GM18507 (cell line): ENCODE data around the gene ARHGEF12.

Experiments used
- DNase-seq: peaks from one replicate; pipeline ENCODE4 v3.0.0; 2011; ENCODE audit warnings: low read depth; ENCODE audit not compliant: insufficient read length; ENCODE audit errors: extremely low spot score
- FAIRE-seq: peaks from 2 replicates; lab custom pipeline; 2011; peaks lifted over from hg19 to GRCh38; lab: Jason Lieb, UNC

Gene ARHGEF12

DNA sequence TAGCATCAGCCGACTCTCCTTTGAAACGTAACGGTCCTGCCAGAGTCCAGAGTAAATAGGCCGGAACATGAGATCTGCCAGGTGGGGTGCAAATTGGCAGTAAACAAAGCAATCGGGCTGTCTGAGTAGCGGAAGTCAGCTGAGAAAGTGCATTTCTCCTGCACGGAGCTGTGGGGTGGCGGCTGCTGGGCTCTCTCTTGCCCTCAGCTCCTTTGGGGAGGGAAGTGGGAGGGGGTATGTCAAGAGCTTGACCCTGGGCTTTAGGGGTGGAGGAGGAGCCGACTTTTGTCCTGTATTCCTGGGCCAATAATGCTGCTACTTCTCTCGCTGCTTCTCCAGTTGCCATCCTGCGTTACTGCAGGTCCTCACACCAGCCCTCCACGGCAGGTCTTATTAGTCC, 187.0 kb downstream of the ARHGEF12 start:
- DNase-seq: no peak

DNA sequence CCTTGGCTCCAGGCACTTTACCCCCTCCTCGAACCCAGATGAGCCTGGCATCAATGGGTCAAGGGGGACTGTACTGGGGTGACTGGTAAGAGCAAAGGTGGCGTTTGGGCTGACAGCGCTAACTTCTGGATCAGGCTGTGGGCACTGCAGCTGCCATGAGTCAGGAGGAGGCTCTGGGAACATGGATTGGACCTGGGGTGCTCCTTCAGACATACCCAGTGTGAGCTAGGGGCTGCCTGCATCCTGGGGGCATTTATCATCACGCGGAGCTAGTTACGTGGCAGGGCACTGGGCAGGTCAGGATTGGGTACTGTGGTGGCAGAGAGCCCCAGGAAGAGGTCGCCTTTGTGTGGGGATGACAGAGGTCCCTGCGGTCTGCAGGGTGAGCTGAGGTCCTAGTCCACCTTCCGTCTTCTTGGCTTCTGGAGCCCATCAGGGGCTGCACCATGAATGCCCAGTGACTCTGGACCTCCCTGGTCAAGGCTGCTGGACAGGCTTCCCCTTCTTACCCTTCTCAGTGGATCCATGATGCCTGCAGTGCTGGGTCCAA, 188.4 kb downstream of the ARHGEF12 start:
- no peak for FAIRE-seq
- DNase-seq: no peak

More for the DNA sequence above, 187.0 kb downstream of the ARHGEF12 start:
- FAIRE-seq: no peak

DNA sequence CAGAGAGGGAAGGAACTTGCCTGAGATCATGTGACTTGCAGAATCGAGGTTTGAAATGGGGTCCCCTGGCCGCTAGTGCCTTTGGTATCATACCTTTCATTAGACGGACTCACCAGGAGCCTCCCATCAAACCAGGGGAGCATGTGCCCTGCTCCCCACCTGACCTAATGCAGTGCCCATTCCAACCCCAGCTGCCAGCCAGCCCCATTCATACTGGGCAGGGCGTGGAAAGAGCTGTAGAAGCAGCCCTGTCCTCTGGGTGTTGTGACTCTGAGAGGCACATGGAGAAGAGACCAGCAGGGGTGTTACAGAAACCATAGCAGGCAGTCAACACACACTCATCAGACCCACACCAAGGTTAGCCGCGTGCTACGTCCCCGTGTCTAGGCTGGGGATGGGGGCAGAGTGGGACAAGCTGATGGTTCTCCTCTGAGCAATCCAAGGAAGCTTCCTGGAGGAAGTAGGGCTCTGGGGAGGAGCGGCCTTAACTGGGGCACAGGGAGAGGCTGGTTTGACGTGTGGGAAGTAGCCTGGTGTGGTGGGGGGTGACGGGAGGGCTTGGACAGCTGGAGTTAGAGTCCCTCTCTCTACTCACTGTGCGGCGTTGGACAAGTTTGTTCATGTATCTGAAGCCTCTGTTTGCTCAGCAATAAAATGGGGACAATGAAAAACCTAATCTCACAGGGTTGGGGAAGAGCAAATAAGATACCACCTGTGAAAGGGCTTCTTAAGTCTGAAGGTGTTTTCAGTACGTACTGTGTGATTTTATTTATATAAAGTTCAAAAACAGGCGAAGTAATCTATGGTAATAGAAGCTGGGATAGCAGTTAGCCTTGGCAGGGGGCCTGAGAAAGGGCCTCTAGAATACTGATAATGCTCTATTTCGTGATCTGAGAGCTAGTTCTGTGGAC, 189.3 kb downstream of the ARHGEF12 start:
- DNase-seq (no peak), FAIRE-seq (no peak)

DNA sequence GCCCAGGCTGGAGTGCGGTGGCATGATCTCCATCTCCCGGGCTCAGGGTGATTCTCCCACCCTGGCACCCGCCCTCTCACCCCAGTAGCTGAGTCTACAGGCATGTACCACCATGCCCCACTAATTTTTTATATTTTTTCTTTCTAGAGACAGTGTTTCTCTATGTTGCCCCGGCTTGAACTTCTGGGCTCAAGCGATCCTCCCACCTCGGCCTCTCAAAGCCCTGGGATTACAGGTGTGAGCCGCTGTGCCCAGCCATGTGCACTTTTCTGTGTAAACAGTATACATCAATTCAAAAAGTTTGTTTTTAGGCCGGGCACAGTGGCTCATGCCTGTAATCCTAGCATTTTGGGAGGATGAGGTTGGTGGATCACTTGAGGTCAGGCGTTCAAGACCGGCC, 190.0 kb downstream of the ARHGEF12 start:
- DNase-seq: no peak

DNA sequence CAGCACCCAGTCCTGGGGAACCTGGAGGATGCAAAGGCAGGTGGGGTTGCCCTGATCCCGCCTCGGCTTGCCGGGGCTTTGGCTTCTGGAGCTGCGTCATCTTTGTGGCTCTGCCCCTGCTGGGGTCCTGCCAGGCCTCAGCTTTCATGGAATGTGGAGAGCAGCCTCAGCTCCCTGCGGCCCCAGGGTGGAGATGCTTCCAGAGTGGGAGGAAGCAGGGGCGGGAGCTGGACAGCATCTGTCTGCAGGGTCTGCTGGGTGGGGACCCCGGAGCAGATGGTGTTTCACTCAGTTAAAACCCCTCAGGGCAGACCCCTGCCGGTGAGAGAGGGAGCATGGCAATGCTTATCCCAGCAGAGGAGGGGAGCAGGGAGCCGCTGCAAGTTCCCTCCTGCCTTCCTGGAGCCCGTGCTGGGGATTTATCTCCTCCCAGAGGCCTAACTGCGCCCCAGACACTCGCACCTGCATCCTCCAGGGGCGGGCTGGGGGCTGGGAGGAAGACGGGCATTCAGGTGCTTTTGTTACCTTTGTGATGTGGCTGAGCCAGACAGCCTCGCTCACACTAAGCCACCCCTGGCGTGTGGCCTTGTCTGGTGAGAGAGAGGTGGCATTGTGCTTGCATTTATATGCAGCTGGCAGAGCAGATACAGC, 191.0 kb downstream of the ARHGEF12 start:
- DNase-seq (no peak), FAIRE-seq (no peak)

More for the DNA sequence above, 190.0 kb downstream of the ARHGEF12 start:
- no peak for FAIRE-seq

DNA sequence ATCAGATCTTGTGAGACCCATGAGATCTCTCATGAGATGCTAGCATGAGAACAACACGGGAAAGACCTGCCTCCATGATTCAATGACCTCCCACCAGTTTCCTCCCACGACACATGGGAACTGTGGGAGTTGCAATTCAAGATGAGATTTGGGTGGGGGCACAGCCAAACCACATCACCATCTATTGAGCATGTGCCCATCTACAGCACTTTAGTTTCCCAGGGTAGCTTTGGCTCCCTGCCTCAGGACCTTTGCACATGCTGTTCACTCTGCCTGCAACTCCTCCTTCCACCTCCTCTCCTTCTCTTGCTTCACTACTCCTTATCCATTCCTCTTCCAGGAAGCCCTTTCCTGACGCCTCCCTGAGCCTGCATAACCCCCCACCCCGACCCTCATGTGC, 192.5 kb downstream of the ARHGEF12 start:
- FAIRE-seq: no peak
- DNase-seq: no peak

DNA sequence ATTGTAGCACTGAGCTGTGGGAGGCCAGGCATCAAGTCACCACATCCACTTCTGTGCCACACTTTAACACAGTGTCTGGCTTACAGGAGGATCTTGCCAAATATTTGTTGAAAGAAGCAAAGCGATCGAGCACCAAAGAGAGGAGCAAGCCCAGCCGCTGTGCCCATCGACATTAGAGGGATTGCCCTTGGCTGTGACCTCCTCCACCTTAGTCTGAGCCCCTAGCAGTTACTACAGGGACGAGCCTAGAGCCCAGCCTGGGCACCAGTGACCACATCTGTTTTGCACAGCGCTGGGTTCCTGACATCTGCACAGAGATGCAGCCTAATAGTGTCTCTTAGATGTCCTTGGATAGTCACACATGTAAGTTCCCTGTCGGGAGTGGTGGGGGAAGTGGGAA, 193.0 kb downstream of the ARHGEF12 start:
- FAIRE-seq (no peak), DNase-seq (no peak)

DNA sequence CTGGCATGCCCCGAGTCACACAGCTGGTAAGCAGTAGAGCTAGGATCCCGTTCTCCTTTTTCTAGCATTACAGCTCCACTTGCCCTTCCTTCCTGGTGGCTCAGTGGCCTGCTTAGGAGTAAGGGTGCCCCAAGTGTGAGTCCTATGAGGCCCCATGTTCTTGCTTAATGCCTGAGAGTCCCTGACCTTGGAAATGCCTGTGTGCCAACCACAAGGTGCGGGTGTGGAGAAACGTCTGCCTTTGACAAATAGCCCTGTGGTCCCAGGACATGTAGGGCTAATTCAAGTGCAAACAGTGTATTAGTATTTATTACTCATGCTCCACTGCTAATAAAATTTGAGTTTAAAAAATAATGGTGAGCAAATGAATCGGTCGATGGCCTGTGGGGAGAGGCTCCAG, 193.7 kb downstream of the ARHGEF12 start:
- no peak for FAIRE-seq
- no peak for DNase-seq

DNA sequence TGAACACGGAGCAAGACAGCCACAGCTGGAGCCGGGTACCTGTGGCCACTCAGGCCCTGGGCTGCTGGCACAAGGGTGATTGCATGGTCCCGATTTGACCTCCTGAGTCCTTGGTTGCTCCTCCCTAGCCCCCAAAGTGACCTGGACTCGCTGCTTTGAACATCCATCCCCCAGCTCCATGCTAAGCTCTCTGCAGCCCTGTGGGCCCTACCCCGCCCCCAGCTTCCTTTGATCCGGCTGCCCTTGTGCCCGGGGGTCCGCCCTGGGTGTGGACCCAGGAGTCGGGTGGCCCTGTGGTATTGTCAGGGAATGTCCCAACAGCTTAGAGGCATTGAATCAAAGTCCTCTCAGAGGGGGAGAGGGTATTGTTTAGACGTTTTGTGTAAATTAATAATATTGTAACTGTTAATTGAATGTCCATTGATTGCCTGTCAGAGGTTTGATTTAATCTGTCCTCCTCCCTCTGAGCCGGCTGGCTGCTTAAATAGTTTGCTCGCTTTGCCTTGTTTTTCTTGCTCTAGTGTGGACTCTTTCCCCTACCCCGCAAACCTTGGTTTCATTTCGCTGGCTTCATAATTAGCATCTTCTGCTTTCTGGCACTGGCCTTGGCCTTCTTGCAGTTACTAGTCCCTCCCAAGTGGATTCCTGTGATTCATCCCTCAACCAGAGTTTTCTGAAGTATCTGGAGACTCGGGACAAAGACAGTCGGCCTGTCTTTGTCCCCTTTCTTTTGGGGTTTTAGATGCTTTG, 196.0 kb downstream of the ARHGEF12 start:
- DNase-seq (no peak), FAIRE-seq (no peak)

DNA sequence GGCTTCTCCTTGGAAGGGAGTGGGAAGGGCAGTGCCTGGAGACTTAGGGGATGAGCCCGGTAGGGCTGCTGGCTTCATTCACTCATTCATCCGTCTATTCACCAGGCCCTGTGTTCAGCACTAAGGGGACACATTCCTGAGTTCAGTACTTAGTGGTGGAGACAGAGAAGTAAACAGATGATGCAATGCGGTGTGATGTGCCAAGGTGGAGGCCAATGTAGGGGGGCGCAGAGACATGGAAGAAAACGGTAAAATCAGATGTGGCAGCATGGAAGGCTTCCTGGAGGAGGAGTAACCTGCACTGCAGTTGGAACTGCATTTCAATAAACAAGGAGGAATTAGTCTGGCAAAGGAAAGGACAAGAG, 196.6 kb downstream of the ARHGEF12 start:
- no peak for DNase-seq
- FAIRE-seq: no peak

DNA sequence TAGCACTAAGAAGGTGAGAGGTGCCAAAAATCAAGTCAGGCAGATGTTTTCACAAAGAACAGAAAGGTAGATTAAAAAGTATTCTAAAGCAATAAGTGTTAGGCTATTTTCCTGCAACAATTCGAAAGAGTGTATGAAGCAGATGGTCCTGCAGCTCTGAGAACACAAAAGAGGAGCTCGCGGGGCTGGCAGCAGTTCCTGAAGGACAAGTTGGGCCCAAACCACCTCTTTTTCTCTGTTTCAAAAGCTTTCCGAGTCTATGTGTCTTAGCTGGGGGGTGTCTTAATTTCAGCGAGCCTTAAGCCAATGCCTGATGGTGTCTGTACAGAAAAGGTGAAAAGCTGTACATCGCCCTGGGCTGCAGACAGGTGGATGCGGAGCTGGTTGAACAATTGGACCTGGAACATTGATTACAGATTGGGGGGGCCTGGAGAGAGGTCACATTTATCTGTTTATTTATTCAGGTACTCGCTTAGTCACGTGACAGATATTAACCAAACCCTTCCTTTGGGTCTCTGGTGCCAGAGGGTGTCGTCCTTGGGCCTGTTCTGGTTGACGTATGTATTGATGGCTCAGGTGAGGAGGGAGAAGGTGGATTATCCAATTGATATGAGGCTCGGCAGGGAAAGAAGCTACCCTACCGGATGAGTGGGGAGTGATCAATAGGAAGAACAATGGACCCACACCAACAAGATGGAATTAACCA, 200.0 kb downstream of the ARHGEF12 start:
- no peak for FAIRE-seq
- DNase-seq: no peak

DNA sequence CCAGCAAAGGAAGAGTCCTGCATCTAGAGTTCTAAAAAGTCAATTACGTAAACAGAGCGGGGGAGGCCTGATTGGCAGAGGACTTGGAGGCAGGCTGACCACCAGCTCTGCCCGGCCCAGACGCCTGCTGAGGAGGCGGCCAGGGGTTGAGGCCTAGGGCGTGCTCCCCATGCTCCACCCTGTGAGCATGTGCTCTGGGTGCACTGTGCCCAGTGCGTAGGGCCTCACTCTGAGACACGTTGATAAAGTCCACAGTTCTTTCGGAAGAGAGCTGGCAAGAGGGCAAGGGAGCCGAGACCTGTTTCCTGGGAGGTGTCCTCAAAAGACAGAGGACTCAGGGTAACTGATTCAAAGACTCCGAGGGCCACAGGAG, 200.6 kb downstream of the ARHGEF12 start:
- FAIRE-seq (no peak), DNase-seq (no peak)

DNA sequence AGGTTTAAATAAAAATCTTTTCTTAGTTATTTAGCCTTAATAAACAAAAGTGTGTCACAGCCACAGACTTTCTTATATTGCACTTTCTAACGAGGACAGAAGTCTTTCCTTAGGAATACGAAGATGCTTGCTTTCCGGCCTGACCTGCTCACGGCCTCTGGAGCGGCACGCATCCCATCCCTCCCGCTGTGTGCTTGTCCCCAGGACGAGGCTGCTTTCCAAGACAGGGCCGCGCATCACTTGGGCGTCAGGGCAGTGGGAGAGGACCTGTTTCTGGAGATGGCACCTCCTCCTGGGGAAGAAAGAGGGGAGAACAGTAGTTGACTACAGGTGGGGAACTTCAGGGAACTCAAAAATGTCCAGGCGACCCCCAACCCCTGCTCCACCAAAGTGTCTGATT, 201.8 kb downstream of the ARHGEF12 start:
- DNase-seq: no peak
- no peak for FAIRE-seq

DNA sequence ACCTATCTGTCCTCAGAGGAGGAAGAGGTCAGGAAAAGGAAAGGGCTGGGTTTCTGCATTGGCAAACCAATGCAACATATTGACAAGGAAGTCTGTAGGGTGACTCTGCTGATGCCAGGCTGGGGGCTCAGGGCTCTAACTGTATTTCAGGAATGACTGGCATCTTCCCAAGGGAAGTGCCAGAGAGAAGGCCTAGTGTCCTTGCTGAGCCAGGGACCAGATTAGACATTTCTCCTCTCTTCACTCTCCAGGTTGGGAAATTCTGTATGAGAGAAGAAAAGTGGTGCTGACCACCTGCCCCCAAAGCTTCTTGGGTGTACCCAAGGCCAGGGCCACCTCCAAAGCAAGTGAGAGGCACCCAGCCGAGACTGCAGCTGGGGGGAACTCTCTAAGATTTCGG, 202.5 kb downstream of the ARHGEF12 start:
- DNase-seq (no peak), FAIRE-seq (no peak)
